WTC11 (cell line): ENCODE data around the gene VPS4A. TPM values are rescaled to one million over a fixed set of nuclear protein-coding genes. Genes with fewer than 3 reads are reported as not detected.

Experiments
- ATAC-seq: fragments of 200-7000 bp; cut with Tn5 transposase; 2 replicates; pipeline ENCODE4 v1.10.0; 2021; ENCODE audit warnings: mild to moderate bottlenecking, moderate library complexity
- CTCF ChIA-PET: fragments of 300-600 bp; sonication (Branson Sonifier 250); formaldehyde crosslinking; loops from one replicate; lab custom pipeline; 2021; ENCODE audit warnings: antibody characterized with exemption; lab: Charles Lee
- POLR2A ChIA-PET: fragments of 350-600 bp; sonication (Branson Sonifier 250); formaldehyde crosslinking; loops from one replicate; lab custom pipeline; 2021; ENCODE audit warnings: antibody characterized with exemption; lab: Charles Lee
- DNase-seq: peaks from one replicate; pipeline ENCODE4 v3.0.0; 2021; ENCODE audit warnings: low spot score
- H3K27ac Mint-ChIP-seq: 2 replicates; pipeline ENCODE4 v1.8.0; 2021; ENCODE audit warnings: mixed read lengths
- H3K27me3 Mint-ChIP-seq: 2 replicates; pipeline ENCODE4 v1.8.0; 2021; ENCODE audit warnings: low read depth, mild to moderate bottlenecking, moderate library complexity, mixed read lengths
- H3K36me3 Mint-ChIP-seq: 2 replicates; pipeline ENCODE4 v1.8.0; 2021; ENCODE audit warnings: mixed read lengths
- H3K4me1 Mint-ChIP-seq: 2 replicates; pipeline ENCODE4 v1.8.0; 2022; ENCODE audit warnings: mixed read lengths
- H3K4me3 Mint-ChIP-seq: 2 replicates; pipeline ENCODE4 v1.8.0; 2021; ENCODE audit warnings: mild to moderate bottlenecking, moderate library complexity, mixed read lengths
- H3K9me3 Mint-ChIP-seq: 2 replicates; pipeline ENCODE4 v1.8.0; 2021; ENCODE audit warnings: mixed read lengths
- CBFB ChIP-seq: sonication (generic); formaldehyde crosslinking; IDR thresholded peaks from 2 replicates; pipeline ENCODE4 v1.8.1; 2022; ENCODE audit warnings: mild to moderate bottlenecking, low read depth, missing genetic modification reagents
- E2F5 ChIP-seq: sonication (generic); formaldehyde crosslinking; IDR thresholded peaks from 2 replicates; pipeline ENCODE4 v1.8.1; 2022; ENCODE audit warnings: mild to moderate bottlenecking, moderate library complexity, missing genetic modification reagents
- KAT7 ChIP-seq: sonication (generic); formaldehyde crosslinking; IDR thresholded peaks from 2 replicates; pipeline ENCODE4 v1.8.1; 2023; ENCODE audit warnings: missing genetic modification reagents, mild to moderate bottlenecking, borderline replicate concordance
- SP1 ChIP-seq: sonication (generic); formaldehyde crosslinking; conservative IDR thresholded peaks from 2 replicates; pipeline ENCODE4 v1.8.1; 2022; ENCODE audit warnings: missing genetic modification reagents
- TEAD1 ChIP-seq: sonication (generic); formaldehyde crosslinking; IDR thresholded peaks from 2 replicates; pipeline ENCODE4 v1.8.0; 2022; ENCODE audit warnings: mild to moderate bottlenecking, missing genetic modification reagents
- TEAD4 ChIP-seq: sonication (generic); formaldehyde crosslinking; IDR thresholded peaks from 2 replicates; pipeline ENCODE4 v1.8.0; 2022; ENCODE audit warnings: mild to moderate bottlenecking, missing genetic modification reagents
- USF1 ChIP-seq: sonication (generic); formaldehyde crosslinking; IDR thresholded peaks from 2 replicates; pipeline ENCODE4 v1.8.0; 2022; ENCODE audit warnings: mild to moderate bottlenecking, missing genetic modification reagents
- ZNF416 ChIP-seq: fragments of 250-450 bp; sonication (Bioruptor Pico); IDR thresholded peaks from 2 replicates; pipeline ENCODE4 v1.9.0; 2021; ENCODE audit warnings: mild to moderate bottlenecking, inconsistent platforms
- total RNA-seq: library from RNA; stranded (reverse); gene quantifications from 3 replicates; pipeline ENCODE4 v1.2.3, GENCODE V29; 2021
- TF ChIP-seq, protein P1 (sequence below): sonication (generic); formaldehyde crosslinking; IDR thresholded peaks from 2 replicates; pipeline ENCODE4 v1.8.0; 2022; ENCODE audit warnings: mild to moderate bottlenecking, missing genetic modification reagents
- TF ChIP-seq, protein P2 (sequence below): sonication (generic); formaldehyde crosslinking; IDR thresholded peaks from 2 replicates; pipeline ENCODE4 v1.8.1; 2022; ENCODE audit warnings: mild to moderate bottlenecking, missing genetic modification reagents, moderate library complexity, borderline replicate concordance
- TF ChIP-seq, protein P3 (sequence below): fragments of 250-450 bp; sonication (Bioruptor Pico); IDR thresholded peaks from 2 replicates; pipeline ENCODE4 v2.1.2; 2022; ENCODE audit warnings: mild to moderate bottlenecking, moderate library complexity
- TF ChIP-seq, protein P4 (sequence below): fragments of 250-450 bp; sonication (Bioruptor Pico); IDR thresholded peaks from 2 replicates; pipeline ENCODE4 v1.9.0; 2021; ENCODE audit warnings: mild to moderate bottlenecking, borderline replicate concordance
- TF ChIP-seq, protein P5 (sequence below): sonication (generic); formaldehyde crosslinking; IDR thresholded peaks from 2 replicates; pipeline ENCODE4 v1.8.1; 2023; ENCODE audit warnings: mild to moderate bottlenecking, missing genetic modification reagents

VPS4A gene
- total RNA-seq, 1 experiment from 2014 or later: 28.3 TPM

- Mint-ChIP-seq H3K27ac (no peak overlapping the region), H3K4me3 (no peak overlapping the region), H3K36me3 (peaks cover 56% of the 10 kb centered on the region), H3K4me1 (no peaks in the 10 kb centered on the region), H3K27me3 (no peaks in the 10 kb centered on the region), H3K9me3 (no peaks in the 10 kb centered on the region)
- no peak for DNase-seq
- no peak for ATAC-seq
- POLR2A ChIA-PET: interaction anchor here (0.7 kb wide), 1 partner anchor 26 kb away, joined by 3 read pairs; no protein-coding TSS in a partner anchor
- CTCF ChIA-PET: interaction anchor here (1.0 kb wide), 1 partner anchor 78 kb away, joined by 3 read pairs; no protein-coding TSS in a partner anchor
- TF ChIP-seq, protein P1, sequence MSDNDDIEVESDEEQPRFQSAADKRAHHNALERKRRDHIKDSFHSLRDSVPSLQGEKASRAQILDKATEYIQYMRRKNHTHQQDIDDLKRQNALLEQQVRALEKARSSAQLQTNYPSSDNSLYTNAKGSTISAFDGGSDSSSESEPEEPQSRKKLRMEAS (CRISPR knock-in tag): no peak
- TF ChIP-seq, protein P2, sequence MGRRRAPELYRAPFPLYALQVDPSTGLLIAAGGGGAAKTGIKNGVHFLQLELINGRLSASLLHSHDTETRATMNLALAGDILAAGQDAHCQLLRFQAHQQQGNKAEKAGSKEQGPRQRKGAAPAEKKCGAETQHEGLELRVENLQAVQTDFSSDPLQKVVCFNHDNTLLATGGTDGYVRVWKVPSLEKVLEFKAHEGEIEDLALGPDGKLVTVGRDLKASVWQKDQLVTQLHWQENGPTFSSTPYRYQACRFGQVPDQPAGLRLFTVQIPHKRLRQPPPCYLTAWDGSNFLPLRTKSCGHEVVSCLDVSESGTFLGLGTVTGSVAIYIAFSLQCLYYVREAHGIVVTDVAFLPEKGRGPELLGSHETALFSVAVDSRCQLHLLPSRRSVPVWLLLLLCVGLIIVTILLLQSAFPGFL: no peak
- no peak for TF ChIP-seq CBFB
Measured at GRCh38 chr16:69318177-69318910, 7.2 kb downstream of the VPS4A start.

DNA sequence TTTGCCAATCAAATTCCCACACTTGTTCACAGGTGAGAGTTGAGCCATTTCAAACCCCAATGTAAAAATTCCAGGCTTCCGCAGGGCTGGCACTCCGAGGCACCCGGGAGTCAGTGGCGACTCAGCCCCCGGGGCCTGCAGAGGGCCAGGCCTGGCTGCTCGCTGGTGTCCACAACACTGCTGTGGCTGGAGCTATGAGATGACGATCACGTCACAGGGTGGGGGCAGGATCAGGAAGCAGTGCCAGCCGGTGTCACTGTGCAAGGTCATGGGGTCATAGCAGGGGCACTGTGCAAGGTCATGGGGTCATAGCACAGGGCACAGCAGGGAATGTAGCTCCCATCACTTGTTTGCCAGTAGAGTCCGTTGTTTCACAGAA, 7.8 kb downstream of the VPS4A start:
- DNase-seq (no peak), ATAC-seq (no peak)
- no peaks in the 10 kb centered on the region for H3K4me1 Mint-ChIP-seq
- ChIA-PET POLR2A (interaction anchor here (0.7 kb wide), 1 partner anchor 27 kb away, joined by 3 read pairs; no protein-coding TSS in a partner anchor), CTCF (no interaction called here)
- TF ChIP-seq TEAD1 (CRISPR knock-in tag) (no peak), ZNF416 (CRISPR knock-in tag) (no peak), SP1 (no peak), E2F5 (CRISPR knock-in tag) (no peak), USF1 (CRISPR knock-in tag) (no peak), KAT7 (no peak), TEAD4 (CRISPR knock-in tag) (no peak)
- TF ChIP-seq, protein P3, sequence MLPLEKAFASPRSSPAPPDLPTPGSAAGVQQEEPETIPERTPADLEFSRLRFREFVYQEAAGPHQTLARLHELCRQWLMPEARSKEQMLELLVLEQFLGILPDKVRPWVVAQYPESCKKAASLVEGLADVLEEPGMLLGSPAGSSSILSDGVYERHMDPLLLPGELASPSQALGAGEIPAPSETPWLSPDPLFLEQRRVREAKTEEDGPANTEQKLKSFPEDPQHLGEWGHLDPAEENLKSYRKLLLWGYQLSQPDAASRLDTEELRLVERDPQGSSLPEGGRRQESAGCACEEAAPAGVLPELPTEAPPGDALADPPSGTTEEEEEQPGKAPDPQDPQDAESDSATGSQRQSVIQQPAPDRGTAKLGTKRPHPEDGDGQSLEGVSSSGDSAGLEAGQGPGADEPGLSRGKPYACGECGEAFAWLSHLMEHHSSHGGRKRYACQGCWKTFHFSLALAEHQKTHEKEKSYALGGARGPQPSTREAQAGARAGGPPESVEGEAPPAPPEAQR (CRISPR knock-in tag): no peak
- TF ChIP-seq, protein P4, sequence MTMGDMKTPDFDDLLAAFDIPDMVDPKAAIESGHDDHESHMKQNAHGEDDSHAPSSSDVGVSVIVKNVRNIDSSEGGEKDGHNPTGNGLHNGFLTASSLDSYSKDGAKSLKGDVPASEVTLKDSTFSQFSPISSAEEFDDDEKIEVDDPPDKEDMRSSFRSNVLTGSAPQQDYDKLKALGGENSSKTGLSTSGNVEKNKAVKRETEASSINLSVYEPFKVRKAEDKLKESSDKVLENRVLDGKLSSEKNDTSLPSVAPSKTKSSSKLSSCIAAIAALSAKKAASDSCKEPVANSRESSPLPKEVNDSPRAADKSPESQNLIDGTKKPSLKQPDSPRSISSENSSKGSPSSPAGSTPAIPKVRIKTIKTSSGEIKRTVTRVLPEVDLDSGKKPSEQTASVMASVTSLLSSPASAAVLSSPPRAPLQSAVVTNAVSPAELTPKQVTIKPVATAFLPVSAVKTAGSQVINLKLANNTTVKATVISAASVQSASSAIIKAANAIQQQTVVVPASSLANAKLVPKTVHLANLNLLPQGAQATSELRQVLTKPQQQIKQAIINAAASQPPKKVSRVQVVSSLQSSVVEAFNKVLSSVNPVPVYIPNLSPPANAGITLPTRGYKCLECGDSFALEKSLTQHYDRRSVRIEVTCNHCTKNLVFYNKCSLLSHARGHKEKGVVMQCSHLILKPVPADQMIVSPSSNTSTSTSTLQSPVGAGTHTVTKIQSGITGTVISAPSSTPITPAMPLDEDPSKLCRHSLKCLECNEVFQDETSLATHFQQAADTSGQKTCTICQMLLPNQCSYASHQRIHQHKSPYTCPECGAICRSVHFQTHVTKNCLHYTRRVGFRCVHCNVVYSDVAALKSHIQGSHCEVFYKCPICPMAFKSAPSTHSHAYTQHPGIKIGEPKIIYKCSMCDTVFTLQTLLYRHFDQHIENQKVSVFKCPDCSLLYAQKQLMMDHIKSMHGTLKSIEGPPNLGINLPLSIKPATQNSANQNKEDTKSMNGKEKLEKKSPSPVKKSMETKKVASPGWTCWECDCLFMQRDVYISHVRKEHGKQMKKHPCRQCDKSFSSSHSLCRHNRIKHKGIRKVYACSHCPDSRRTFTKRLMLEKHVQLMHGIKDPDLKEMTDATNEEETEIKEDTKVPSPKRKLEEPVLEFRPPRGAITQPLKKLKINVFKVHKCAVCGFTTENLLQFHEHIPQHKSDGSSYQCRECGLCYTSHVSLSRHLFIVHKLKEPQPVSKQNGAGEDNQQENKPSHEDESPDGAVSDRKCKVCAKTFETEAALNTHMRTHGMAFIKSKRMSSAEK (CRISPR knock-in tag): no peak
- TF ChIP-seq, protein P5, sequence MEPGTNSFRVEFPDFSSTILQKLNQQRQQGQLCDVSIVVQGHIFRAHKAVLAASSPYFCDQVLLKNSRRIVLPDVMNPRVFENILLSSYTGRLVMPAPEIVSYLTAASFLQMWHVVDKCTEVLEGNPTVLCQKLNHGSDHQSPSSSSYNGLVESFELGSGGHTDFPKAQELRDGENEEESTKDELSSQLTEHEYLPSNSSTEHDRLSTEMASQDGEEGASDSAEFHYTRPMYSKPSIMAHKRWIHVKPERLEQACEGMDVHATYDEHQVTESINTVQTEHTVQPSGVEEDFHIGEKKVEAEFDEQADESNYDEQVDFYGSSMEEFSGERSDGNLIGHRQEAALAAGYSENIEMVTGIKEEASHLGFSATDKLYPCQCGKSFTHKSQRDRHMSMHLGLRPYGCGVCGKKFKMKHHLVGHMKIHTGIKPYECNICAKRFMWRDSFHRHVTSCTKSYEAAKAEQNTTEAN (CRISPR knock-in tag): no peak
- TF ChIP-seq, all 79 proteins: peak for 0
- no peak overlapping the region for H3K27ac Mint-ChIP-seq
- H3K4me3 Mint-ChIP-seq: no peak overlapping the region
- H3K9me3 Mint-ChIP-seq: no peaks in the 10 kb centered on the region
- no peaks in the 10 kb centered on the region for H3K27me3 Mint-ChIP-seq
- H3K36me3 Mint-ChIP-seq: peaks cover 61% of the 10 kb centered on the region
